ENCODE data around the gene AUNIP.

AUNIP gene

GRCh38 chr1:25813071-25813733, 46.1 kb downstream of the AUNIP start:
- TF ChIP-seq ZNF274 (IDR thresholded peaks at IDR 0.05; ENCODE audit: low read depth, low read length): no peak
- no peak for TF ChIP-seq SUZ12 (IDR thresholded peaks at IDR 0.05; ENCODE audit: extremely low read depth, insufficient read depth, insufficient read length)
- TF ChIP-seq YY1 (IDR thresholded peaks at IDR 0.05; ENCODE audit: insufficient read depth, insufficient read length): no peak
- DNase-seq (ENCODE audit: low read depth, low spot score): no peak
- no peak overlapping the region for H3K9ac ChIP-seq (ENCODE audit: insufficient read length, low read depth)
- peaks cover 22% of the 10 kb centered on the region for H3K4me1 ChIP-seq (ENCODE audit: insufficient read depth, insufficient read length)
- peaks cover 84% of the 10 kb centered on the region for H3K36me3 ChIP-seq (ENCODE audit: insufficient read depth, insufficient read length, low read length)
- no peak overlapping the region for H3K4me3 ChIP-seq (ENCODE audit: insufficient read length, low read depth)
- no peaks in the 10 kb centered on the region for H3K9me3 ChIP-seq (ENCODE audit: insufficient read depth, low read length)
- H3K27me3 ChIP-seq (ENCODE audit: insufficient read depth, insufficient read length): no peaks in the 10 kb centered on the region

GRCh38 chr1:25811384-25812082, 47.7 kb downstream of the AUNIP start:
- Histone ChIP-seq H3K9ac (ENCODE audit: insufficient read length, low read depth) (peak overlapping the region; percentile 62), H3K9me3 (ENCODE audit: insufficient read depth, low read length) (no peaks in the 10 kb centered on the region), H3K4me3 (ENCODE audit: insufficient read length, low read depth) (no peak overlapping the region), H3K27me3 (ENCODE audit: insufficient read depth, insufficient read length) (no peaks in the 10 kb centered on the region), H3K4me1 (ENCODE audit: insufficient read depth, insufficient read length) (peaks cover 16% of the 10 kb centered on the region), H3K36me3 (ENCODE audit: insufficient read depth, insufficient read length, low read length) (peaks cover 96% of the 10 kb centered on the region)
- DNase-seq (ENCODE audit: low read depth, low spot score): no peak
- TF ChIP-seq ZNF274 (IDR thresholded peaks at IDR 0.05; ENCODE audit: low read depth, low read length): no peak
- no peak for TF ChIP-seq SUZ12 (IDR thresholded peaks at IDR 0.05; ENCODE audit: extremely low read depth, insufficient read depth, insufficient read length)
- no peak for TF ChIP-seq YY1 (IDR thresholded peaks at IDR 0.05; ENCODE audit: insufficient read depth, insufficient read length)

GRCh38 chr1:25810341-25811299, 48.6 kb downstream of the AUNIP start:
- Histone ChIP-seq H3K36me3 (ENCODE audit: insufficient read depth, insufficient read length, low read length) (peaks cover 96% of the 10 kb centered on the region), H3K9me3 (ENCODE audit: insufficient read depth, low read length) (no peaks in the 10 kb centered on the region), H3K4me3 (ENCODE audit: insufficient read length, low read depth) (no peak overlapping the region), H3K27me3 (ENCODE audit: insufficient read depth, insufficient read length) (no peaks in the 10 kb centered on the region), H3K4me1 (ENCODE audit: insufficient read depth, insufficient read length) (peaks cover 12% of the 10 kb centered on the region), H3K9ac (ENCODE audit: insufficient read length, low read depth) (peak overlapping the region; percentile 62)
- peak; percentile 66 for DNase-seq (ENCODE audit: low read depth, low spot score)
- TF ChIP-seq ZNF274 (IDR thresholded peaks at IDR 0.05; ENCODE audit: low read depth, low read length) (no peak), YY1 (IDR thresholded peaks at IDR 0.05; ENCODE audit: insufficient read depth, insufficient read length) (no peak), SUZ12 (IDR thresholded peaks at IDR 0.05; ENCODE audit: extremely low read depth, insufficient read depth, insufficient read length) (no peak)

GRCh38 chr1:25809929-25810328, 49.3 kb downstream of the AUNIP start:
- Histone ChIP-seq H3K4me1 (ENCODE audit: insufficient read depth, insufficient read length) (peaks cover 13% of the 10 kb centered on the region), H3K9ac (ENCODE audit: insufficient read length, low read depth) (peak overlapping the region; percentile 42), H3K9me3 (ENCODE audit: insufficient read depth, low read length) (no peaks in the 10 kb centered on the region), H3K36me3 (ENCODE audit: insufficient read depth, insufficient read length, low read length) (peaks cover 96% of the 10 kb centered on the region), H3K27me3 (ENCODE audit: insufficient read depth, insufficient read length) (no peaks in the 10 kb centered on the region), H3K4me3 (ENCODE audit: insufficient read length, low read depth) (no peak overlapping the region)
- DNase-seq (ENCODE audit: low read depth, low spot score): no peak
- TF ChIP-seq YY1 (IDR thresholded peaks at IDR 0.05; ENCODE audit: insufficient read depth, insufficient read length) (no peak), ZNF274 (IDR thresholded peaks at IDR 0.05; ENCODE audit: low read depth, low read length) (no peak), SUZ12 (IDR thresholded peaks at IDR 0.05; ENCODE audit: extremely low read depth, insufficient read depth, insufficient read length) (no peak)

GRCh38 chr1:25809283-25809926, 49.9 kb downstream of the AUNIP start:
- H3K9ac ChIP-seq (ENCODE audit: insufficient read length, low read depth): peak overlapping the region; percentile 42
- no peak overlapping the region for H3K4me3 ChIP-seq (ENCODE audit: insufficient read length, low read depth)
- DNase-seq (ENCODE audit: low read depth, low spot score): no peak
- TF ChIP-seq SUZ12 (IDR thresholded peaks at IDR 0.05; ENCODE audit: extremely low read depth, insufficient read depth, insufficient read length): no peak
- TF ChIP-seq ZNF274 (IDR thresholded peaks at IDR 0.05; ENCODE audit: low read depth, low read length): no peak
- no peak for TF ChIP-seq YY1 (IDR thresholded peaks at IDR 0.05; ENCODE audit: insufficient read depth, insufficient read length)
- peaks cover 95% of the 10 kb centered on the region for H3K36me3 ChIP-seq (ENCODE audit: insufficient read depth, insufficient read length, low read length)
- H3K27me3 ChIP-seq (ENCODE audit: insufficient read depth, insufficient read length): no peaks in the 10 kb centered on the region
- peaks cover 14% of the 10 kb centered on the region for H3K4me1 ChIP-seq (ENCODE audit: insufficient read depth, insufficient read length)
- no peaks in the 10 kb centered on the region for H3K9me3 ChIP-seq (ENCODE audit: insufficient read depth, low read length)

GRCh38 chr1:25808481-25809244, 50.6 kb downstream of the AUNIP start:
- DNase-seq (ENCODE audit: low read depth, low spot score): no peak
- Histone ChIP-seq H3K27me3 (ENCODE audit: insufficient read depth, insufficient read length) (no peaks in the 10 kb centered on the region), H3K9ac (ENCODE audit: insufficient read length, low read depth) (peak overlapping the region; percentile 16), H3K36me3 (ENCODE audit: insufficient read depth, insufficient read length, low read length) (peaks cover 87% of the 10 kb centered on the region), H3K4me3 (ENCODE audit: insufficient read length, low read depth) (no peak overlapping the region), H3K9me3 (ENCODE audit: insufficient read depth, low read length) (no peaks in the 10 kb centered on the region), H3K4me1 (ENCODE audit: insufficient read depth, insufficient read length) (peaks cover 17% of the 10 kb centered on the region)
- no peak for TF ChIP-seq SUZ12 (IDR thresholded peaks at IDR 0.05; ENCODE audit: extremely low read depth, insufficient read depth, insufficient read length)
- TF ChIP-seq ZNF274 (IDR thresholded peaks at IDR 0.05; ENCODE audit: low read depth, low read length): no peak
- no peak for TF ChIP-seq YY1 (IDR thresholded peaks at IDR 0.05; ENCODE audit: insufficient read depth, insufficient read length)
